ENCODE data around the gene LMX1B.

The LMX1B gene

DNA sequence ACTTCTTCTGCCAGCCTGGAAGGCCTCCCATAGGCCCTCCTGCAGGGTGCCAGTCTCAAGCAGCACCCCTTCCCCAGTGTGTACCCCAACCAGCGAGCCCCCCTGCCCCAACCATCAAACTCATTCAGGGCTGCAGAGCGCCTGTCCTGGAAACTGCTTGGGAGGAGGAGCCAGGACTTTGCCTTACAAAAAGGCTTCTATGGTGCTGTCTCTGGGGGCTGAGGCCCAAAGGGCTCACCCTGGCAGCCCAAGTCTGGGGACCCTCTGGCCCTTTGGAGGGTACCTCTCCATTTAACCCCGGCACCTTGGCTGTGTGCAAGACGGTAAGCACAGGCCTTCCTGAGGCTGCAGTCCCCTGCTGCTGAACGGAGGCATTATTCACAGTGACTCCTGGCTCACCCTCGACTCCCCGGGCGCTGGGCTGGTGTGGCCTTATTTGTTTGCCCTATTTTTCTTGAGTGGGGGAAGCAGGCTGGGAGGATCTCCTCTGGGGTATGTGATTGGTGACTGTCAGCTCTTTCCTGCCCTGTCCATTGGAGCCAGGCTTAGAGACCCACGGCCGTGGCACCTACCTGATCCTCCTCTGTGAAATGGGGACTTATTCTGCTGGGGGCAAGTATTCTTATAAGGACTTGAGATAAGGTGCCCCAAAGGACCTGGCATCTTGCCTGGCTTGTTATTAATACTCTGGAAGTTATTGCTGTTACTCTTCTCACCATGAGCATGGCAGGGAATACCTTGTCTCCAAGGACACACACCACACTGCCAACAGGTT is 5.8 kb downstream of the LMX1B start:
- no peak for DNase-seq

DNA sequence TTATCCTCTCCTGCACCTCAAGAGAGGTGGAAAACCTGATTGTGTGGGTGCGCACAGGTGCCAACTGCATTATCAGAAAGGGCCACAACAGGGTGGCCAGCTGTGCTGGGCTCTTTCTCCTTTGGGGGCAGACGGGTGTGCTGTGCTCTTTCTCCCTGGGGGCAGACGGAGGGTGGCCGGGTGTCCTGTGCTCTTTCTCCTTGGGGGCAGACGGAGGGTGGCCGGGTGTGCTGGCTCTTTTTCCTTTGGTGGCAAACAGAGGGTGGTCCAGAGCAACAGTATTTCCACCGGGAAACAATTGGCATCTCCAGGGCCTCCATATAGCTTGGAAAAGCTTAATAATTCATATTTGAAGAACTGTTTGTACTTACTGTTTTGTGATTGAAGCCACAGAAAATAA is 6.8 kb downstream of the LMX1B start:
- no peak for DNase-seq

DNA sequence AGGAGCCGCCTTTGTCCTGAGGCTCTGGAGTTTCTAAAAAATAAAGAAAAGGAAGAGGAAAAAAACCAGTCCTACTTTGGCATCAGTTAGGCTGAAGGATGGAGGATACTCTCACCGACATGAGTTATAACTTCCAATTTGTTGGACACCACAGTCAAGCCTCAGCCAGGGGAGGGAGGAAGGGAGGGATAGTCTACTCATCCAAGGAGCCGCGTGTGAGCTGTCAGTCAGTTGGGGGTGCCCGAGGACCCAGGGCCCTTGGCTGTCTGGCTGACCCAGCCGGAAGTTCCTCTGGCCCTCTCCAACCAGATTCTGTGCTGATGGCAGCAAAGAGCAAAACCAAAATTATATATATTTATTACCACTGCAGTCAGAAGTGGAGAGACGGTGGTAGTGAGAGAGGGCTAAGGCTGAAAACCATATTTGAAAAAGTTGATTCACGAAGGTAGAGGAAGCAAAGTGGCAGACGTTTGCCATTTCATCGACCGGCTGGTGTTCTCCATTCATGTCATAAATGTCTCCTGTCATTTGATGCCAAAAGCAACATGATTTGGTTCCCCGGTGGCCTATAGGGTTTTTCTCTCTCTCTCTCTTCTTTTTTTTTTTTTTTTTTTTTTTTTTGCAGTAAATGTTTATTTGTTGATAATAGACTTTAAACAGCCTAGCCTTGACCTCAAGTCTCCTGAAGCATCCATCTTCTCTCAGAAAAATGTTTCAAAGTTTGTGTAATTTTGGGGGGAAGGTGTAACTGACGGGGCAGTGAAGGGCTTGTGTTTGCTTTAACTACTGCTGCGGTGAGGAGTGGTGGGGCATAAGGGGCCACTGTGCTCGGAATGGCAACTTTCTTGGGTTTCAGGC is 7.6 kb downstream of the LMX1B start:
- no peak for DNase-seq

DNA sequence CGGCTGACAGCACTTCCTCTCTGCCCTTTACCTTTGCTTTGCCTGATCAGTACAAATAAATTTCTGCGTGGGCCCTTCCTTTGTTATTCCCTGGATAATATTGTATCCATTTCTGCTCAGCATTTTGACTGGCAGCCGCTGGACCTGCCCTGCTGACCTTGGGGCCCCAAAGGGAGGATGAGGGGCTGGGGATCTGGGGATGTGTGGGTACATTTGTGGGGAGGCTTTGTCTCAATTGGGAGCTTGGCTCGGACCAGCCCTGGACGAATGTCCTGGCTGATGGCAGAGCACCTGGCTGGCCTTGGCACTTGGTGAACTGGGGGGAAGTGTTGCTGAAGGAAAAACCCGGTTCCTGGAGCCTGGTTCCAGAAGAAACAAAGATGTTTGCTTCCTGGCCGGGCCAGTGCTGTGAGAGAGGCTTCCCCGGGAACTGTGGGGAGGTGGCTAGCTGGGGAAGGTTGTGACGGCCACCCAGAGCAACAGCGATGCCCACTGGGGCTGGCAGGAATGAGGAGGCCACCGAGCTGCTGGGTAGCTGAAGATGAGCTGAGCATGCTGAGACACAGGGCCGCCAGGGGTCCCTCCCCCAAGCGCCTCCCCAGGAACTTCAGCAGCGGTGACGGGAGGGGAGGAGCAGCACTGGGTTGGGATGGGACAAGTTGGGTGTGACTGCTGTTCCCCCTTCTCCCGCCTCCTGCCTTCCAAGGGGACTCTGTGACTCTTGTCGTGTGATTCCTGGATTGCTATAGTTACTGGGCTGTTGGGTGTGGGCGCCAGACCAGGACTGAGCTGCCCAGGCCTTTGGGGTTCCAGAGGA is 8.4 kb downstream of the LMX1B start:
- DNase-seq, result no peak

DNA sequence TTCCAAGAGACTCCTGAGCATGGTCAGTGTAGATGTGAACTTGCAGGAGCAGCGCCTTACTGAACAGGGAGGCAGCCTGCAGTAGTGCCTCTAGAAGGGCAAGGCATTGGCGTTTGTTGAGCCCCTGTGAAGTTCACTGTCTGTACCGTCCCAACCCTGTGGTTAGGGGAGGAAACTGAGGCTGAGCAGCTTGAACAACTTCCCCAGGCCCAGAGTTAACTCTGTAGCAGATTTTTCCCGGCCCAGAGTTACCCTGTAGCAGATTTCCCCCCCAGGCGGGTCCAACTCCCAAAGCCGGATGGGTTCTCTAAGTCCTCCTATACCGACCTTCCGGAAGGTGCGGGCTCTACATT is 9.6 kb downstream of the LMX1B start:
- no peak for DNase-seq

DNA sequence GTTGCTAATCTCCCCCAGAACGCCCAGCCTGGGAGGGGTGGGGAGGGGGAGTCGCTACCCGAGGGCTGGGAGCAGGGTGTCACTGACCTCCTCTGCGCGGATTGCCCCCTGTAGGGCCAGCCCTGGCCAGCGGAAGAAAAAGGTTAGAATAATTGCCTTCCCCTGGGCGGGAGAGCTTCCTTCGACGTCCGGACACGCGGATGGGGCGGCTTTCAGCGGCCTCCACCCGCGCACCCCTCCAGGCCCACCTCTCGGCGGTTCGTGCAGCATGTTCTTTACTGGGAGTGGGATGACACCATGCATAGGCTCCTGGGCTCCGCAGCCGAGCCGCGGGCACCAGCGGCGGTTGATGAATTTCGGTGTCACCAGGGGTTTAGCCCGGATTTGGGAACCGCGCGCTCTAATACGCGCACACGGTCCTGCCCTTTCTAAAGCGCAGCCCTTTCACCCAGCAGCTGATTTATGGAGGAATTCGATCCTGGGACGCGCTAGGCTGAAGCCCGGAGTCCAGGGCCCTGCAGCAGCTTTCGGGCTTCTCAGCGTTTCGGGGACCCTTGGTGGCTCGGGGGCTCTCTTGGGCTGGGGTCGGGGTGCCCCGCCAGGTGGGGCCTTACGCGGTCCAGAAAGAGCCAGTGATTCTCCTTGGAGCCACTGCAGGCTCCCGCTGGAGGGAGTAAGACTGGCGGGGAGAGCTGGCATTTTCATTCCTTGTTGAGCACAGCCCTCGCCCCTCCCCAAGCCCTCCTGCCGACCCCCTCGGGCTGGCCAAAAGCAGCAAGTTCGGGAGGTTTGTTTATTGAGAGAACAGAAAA is 10.1 kb downstream of the LMX1B start:
- DNase-seq, result no peak

DNA sequence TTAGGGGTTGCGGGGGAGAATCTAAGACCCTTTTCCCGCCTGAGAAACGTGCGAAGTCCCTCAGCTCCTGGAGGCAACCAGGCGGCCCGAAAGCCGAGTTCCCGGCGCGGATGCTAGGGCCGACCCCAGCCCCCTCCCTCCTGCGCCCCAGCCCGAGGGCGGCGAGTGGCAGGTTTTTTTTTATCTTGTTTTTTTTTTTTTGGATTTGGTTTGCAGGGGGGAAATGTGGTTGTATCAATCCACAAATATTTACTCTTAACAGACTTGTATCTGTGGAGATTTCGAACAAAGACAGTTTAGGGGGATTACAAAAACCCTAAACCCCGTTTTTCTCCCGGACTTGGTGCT is 10.7 kb downstream of the LMX1B start:
- no peak for DNase-seq

DNA sequence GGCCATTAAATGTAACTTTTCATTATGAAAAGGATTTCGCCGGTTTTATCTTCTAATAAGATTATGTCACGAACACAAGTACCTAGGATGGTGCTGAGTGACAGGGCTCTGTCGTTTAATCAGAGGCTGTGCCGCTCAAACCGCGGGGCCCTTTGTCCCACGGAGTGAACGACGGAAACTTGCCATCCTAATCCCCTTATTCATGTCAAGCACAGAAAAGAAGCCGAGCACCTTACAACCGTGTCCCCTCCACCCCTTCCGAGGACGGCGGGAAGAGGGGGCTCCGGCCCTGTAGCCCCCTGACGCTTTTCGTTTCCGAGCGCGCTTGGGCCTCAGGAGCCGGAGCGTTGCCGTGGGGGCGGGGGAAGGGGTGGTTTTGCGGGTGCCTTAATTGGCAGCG is 11.2 kb downstream of the LMX1B start:
- no peak for DNase-seq

DNA sequence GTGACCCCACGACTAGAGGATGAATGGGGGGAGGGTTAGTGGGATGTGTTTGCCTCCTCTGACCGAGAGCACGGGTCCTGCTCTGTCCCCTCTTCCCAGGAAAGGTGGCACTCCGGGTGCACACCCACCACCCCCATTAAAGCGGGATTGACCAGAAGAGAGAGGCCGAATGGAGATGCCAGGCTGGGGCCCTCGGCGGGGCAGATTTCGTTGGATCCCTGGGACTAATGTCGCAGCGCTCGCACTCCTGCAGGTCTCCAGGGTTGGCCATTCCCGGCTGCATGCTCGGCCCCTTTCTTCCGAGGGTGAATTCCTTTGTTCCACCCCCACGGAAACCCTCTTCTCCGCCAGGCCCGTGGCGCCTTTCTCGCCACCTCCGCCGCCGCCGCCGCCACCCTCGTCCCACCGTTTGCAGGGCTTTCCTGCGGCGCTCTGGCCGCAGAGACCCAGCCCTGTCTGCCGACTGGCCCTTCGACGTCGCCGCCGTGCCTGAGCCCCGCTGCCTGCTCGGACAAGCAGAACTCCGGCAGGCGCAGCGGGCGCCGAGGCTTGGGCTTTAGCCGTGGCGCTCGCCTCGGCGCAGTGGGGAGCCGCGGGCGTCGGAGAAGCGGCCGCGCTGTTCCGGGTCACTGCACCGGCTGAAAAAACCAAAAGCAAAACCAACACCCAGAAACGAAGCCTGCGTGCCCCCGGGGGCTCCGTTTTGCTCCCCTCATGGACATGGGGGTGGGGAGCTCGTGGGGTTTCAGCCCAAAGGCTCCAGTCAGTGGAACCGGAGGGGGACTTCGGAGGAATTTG is 11.8 kb downstream of the LMX1B start:
- no peak for DNase-seq

DNA sequence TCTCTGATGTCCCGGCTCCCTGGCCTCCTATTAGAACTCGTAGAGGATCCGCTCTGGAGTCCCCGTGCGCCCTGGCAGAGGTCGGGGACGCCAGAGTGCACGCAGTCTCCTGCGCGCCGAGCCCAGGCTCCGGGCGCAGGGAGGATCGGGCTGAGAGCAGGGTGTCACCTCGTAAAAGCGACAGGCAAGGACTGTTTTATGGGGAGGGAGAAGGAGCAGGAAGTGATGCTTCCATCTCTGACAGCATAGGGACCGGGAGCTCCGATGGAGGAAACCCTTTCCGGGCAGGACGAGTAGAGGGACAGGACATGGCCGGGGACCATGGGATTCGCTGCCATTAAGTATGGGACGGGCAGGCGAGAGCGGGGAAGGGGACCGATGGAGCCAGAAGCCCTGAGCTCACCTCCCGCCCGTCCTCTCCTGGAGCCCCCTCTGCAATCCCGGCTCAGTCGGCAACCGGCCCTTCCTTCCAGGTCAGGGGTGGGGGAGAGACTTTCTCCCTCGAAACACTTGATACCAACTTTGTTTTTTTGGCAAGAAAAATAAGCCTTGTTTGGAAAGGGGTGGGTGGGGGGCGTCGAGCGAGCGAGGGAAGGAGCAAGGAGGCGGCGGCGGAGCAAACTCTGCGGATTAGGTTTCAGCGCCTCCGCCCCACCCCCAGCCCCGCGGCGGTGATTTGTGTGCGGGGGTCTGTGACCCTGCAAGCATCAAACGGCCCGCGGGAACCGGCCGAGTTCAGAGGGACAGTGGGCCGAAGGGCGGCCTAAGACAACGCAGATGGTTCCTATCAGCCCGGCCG is 12.6 kb downstream of the LMX1B start:
- no peak for DNase-seq

DNA sequence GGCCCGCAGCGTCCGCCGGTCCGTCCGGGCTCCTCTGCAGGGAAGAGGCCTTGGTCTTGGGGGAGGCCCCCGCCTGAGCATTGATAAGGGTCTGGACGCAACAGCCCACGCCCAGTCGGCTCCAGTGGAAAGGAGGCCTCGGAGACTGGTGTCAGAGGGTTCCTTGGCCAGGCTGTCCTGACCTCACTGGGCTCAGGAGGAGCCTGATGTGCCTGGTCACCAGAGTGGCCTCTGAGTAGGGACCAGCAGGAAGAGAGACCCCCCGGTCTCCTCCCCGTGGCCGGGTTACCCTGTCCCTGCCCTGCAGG is 13.2 kb downstream of the LMX1B start:
- no peak for DNase-seq

DNA sequence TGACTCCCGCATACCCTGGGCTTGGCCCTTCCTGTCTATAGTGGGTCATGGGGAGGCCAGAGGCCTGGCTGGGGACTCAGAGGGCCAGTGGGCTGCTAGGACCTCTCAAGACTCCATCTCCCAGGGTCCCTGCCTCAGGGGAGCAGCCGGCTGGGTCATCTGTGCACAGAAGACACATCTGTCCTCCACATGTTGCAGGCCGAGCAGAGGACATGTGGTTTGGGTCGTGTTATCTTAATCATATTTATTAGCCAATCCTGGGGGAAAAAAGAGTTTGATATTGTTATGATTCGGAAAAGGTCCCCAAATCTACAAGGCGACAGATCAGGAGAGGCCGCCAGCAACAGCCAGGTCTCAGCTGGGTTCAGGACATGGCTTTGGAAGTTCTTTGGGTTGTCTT is 14.4 kb downstream of the LMX1B start:
- no peak for DNase-seq

DNA sequence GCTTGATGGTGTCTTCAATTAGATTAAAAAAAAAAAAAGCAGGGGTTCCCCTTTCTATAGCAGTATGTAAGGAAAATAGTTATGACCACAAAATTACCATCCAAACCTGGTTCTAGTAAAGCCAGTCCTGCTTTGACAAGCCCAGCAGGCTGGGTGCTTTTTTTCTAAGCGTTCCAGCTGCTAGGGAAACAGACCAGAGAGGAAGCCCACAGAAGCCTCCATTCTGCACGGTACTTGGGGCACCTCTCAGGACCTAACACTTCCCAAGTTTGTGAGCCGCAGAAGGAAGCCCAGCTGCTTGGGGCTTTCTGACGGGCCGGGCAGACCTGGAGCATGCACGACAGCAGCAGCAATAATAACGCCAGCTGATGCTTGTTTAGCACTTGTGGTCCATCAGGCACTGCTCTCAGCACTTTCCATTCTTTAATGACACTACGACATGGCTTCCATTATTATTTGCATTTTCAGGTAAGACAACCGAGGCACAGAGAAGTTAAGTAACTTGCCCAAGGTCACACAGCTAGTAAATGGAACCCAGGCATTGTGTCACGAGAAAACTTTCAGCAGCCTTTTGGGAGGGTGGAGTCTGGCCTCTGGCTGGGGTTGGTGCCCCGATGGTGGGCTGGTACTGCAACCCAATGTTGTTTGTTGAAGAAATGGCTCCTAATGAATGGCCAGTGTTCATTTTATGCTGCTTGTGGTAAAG is 15.4 kb downstream of the LMX1B start:
- no peak for DNase-seq

DNA sequence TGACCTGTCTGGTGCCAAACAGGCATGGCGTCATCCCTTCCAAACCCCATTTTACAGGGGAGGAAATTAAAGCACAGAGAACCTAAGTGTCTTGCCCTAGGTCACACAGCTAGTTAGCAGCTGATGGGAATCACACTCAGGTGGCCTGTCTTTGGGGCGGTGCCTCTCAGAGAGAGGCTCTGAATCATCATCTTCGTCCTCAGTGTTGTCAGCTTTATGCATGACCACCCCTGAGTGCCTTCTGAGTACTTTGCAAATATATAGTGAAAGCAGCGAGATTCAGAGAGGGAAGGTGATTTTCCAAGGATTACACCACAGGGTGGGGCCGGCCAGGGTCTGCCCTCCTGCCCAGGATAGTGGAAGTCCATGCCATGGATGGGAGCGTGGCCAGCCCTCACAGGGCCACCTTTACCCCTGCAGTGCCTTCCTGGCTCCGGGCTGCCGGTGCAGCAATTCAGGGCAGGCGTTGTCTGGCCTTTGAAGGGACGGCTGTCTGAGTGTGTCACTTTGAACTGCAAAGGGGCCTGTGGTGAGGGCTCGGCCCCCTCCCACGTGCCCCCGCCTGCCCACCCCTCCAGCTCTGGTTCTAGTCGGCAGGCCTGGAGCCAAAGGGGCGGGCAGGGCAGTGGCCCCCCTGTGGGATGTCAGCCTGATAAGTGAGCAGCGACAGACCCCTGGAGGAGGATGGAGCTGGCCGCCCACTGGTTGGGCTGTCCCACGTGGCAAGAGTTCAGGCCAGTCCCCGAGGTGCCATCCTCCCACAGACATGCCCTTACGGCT is 16.9 kb downstream of the LMX1B start:
- DNase-seq, result no peak

DNA sequence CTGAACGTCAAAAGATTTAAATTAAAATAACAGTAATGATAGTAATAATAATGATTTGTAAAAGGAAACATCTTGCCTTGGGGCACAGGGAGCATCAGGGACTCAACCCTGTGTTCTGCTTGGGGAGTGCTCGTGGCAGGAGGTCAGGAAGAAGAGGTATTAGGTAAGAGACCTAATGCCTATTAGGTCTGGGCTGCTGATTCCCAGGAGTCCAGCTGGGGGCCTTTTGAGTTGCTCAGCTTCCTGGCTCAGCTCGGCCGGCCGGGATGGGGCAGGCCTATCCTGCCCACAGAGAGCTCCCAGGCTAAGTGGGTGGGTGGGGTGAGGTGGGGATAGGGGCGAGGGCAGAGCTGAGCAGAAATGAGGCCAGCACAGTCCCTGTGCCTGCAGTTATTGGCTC is 17.5 kb downstream of the LMX1B start:
- no peak for DNase-seq

DNA sequence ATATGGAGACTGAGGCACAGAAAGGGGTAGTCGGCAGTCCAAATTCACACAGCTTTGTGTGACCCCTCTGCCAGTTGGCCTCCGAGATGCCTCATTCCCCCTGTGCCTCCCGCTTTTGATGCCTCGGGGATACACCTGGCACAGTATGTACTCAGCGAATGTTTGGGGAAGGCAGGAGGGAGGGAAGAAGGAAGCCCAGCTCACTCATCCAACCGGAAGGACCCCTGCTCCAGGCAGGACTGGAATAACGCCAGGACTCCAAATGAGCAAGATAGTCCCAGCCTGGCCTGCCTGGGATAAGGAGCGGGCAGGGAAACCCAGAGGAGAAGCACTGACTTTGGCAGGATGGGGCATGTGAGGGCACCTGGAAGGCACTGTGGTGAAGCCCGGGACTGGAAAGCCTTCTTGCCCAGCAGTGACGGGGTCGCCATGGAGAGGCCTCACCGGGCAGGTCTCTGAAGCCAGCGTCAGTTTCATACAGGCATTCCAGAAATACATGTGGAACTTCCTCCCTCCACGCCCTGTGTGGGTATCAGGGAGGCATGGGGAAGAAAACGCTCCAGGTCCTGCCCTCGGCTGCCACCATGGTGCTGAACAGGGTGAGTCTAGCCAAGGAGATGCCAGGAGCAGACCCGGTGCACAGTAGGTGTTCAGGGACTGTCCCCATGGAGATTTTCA is 20.3 kb downstream of the LMX1B start:
- no peak for DNase-seq

DNA sequence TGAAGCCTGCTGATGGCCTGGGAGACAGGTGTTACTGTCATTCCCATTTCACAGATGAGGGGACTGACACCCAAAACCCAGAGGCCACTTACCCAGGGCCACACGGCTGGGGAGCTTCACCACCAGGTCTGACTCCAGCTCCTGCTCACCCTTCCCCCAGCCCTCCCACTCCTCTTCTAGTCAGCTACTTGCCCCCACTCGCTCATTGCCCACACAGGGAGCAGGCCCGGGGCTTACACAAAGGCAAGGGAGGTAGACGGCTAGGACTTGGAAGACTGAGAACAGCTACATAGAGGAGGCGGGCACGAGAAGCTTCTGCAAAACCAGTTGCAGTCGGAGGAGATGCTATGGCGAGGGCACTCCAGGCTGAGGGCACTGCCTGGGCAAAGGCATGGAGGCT is 21.3 kb downstream of the LMX1B start:
- DNase-seq, result no peak

DNA sequence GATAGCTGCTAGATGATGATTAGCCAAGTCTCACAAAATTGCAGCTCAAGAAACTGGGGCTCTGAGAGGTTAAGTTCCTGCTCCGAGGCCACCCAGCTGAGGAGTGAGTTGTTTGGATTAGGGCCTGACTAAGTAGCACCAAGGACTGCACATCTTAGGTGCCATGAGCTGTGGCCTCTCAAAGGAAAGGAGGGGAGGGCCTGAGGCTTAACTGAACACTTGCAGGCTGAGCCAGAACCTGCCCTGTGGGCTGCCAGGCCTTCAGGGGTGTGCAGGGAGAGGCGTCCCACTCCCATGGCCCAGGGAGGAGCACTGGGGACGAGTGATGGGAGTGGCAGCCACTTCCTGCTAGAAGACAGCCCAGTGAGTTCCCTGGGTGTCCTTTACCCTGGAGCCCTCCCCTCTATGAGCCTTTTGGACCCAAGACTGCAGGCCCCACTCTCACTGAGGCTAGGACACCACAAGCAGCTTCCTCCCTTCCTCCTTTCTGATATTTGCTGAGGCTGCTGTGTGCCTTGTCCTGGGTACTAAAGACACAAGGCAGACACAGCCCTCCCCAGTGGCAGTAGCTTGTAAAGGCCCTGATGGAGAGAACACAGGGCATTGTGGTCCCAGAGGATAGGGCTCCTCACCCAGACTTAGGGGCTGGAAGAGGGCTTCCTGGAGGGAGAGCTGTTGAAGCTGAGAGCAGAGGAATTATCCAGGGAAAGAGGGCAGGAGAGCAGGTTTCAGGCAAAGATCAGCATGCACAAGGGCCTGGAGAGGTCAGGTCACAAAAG is 22.1 kb downstream of the LMX1B start:
- DNase-seq, result no peak
